Stimulated activated CD8-positive, alpha-beta memory T cell treated with anti-CD3 and anti-CD28 coated beads, Interleukin-7, amount 100 ng/mL, for 24 hours (primary cell): ENCODE data around the gene STAG1.
"Not testable (repeated sequence)": the region's sequence is repeated elsewhere in the genome, so short reads cannot be mapped to it uniquely, and the experiment has no call there.

ENCODE experiments used
- DNase-seq: peaks from one replicate; pipeline ENCODE4 v3.0.0-alpha.2; 2020; ENCODE audit warnings: low read depth

STAG1 gene

GRCh38 chr3:136586580-136586979 is 165.6 kb downstream of the STAG1 start:
- DNase-seq = no peak

- DNase-seq = no peak
Observed at GRCh38 chr3:136584728-136585127, 167.4 kb downstream of the STAG1 start.

- DNase-seq = no peak
Observed at GRCh38 chr3:136583823-136584222, 168.4 kb downstream of the STAG1 start.

GRCh38 chr3:136577791-136578190 is 174.4 kb downstream of the STAG1 start:
- DNase-seq = no peak

- DNase-seq = no peak
Observed at GRCh38 chr3:136576279-136577009, 175.7 kb downstream of the STAG1 start.

- no peak for DNase-seq
Observed at GRCh38 chr3:136567599-136568188, 184.5 kb downstream of the STAG1 start.

- not testable (repeated sequence) for DNase-seq
Observed at GRCh38 chr3:136564962-136565361, 187.2 kb downstream of the STAG1 start.

- no peak for DNase-seq
Observed at GRCh38 chr3:136562026-136562425, 190.2 kb downstream of the STAG1 start.

GRCh38 chr3:136559896-136560295 is 192.3 kb downstream of the STAG1 start:
- DNase-seq = no peak

GRCh38 chr3:136549461-136549860 is 202.7 kb downstream of the STAG1 start:
- DNase-seq = not testable (repeated sequence)

- no peak for DNase-seq
Observed at GRCh38 chr3:136547293-136547692, 204.9 kb downstream of the STAG1 start.

- no peak for DNase-seq
Observed at GRCh38 chr3:136546720-136547119, 205.5 kb downstream of the STAG1 start.

GRCh38 chr3:136545664-136546268 is 206.4 kb downstream of the STAG1 start:
- no peak for DNase-seq

GRCh38 chr3:136544532-136544931 is 207.6 kb downstream of the STAG1 start:
- no peak for DNase-seq

- DNase-seq = no peak
Observed at GRCh38 chr3:136543385-136543784, 208.8 kb downstream of the STAG1 start.

GRCh38 chr3:136535906-136536305 is 216.3 kb downstream of the STAG1 start:
- no peak for DNase-seq

GRCh38 chr3:136532766-136533165 is 219.4 kb downstream of the STAG1 start:
- no peak for DNase-seq

GRCh38 chr3:136518102-136518501 is 234.1 kb downstream of the STAG1 start:
- DNase-seq = no peak

GRCh38 chr3:136516656-136517055 is 235.5 kb downstream of the STAG1 start:
- no peak for DNase-seq

- no peak for DNase-seq
Observed at GRCh38 chr3:136516095-136516494, 236.1 kb downstream of the STAG1 start.

GRCh38 chr3:136514533-136514932 is 237.6 kb downstream of the STAG1 start:
- not testable (repeated sequence) for DNase-seq

GRCh38 chr3:136513367-136513766 is 238.8 kb downstream of the STAG1 start:
- no peak for DNase-seq

GRCh38 chr3:136512381-136512780 is 239.8 kb downstream of the STAG1 start:
- no peak for DNase-seq
